DND-41 (cell line): ENCODE measurements around the gene RETSAT.
"Not testable (repeated sequence)": the region's sequence is repeated elsewhere in the genome, so short reads cannot be mapped to it uniquely, and the experiment has no call there.

Experiments
- ATAC-seq: fragments of 200-7000 bp; cut with Tn5 transposase; 3 replicates; pipeline ENCODE4 v1.9.1; 2021; ENCODE audit warnings: low read depth; ENCODE audit not compliant: insufficient read depth
- DNase-seq: peaks from one replicate; pipeline ENCODE4 v3.0.0-alpha.2; 2020
- H2AFZ ChIP-seq: 2 replicates; pipeline ENCODE4 v1.6.0; 2012; ENCODE audit warnings: low read depth, low read length
- H3K27ac ChIP-seq: 2 replicates; pipeline ENCODE4 v1.5.1; 2012; ENCODE audit warnings: low read length, inconsistent platforms
- H3K27me3 ChIP-seq: fragments of 200-600 bp; sonication (generic); 2 replicates; pipeline ENCODE4 v1.6.0; 2012; ENCODE audit warnings: low read length, mild to moderate bottlenecking, inconsistent platforms; ENCODE audit not compliant: insufficient read depth, poor library complexity
- H3K36me3 ChIP-seq: 2 replicates; pipeline ENCODE4 v1.5.1; 2012; ENCODE audit warnings: low read length, inconsistent platforms; ENCODE audit not compliant: insufficient read depth
- H3K4me1 ChIP-seq: 2 replicates; pipeline ENCODE4 v1.5.1; 2012; ENCODE audit warnings: mild to moderate bottlenecking, low read length; ENCODE audit not compliant: insufficient read depth
- H3K4me2 ChIP-seq: 2 replicates; pipeline ENCODE4 v1.6.0; 2012; ENCODE audit warnings: mild to moderate bottlenecking, moderate library complexity, low read length, inconsistent platforms; ENCODE audit not compliant: insufficient read depth
- H3K4me3 ChIP-seq, 2 experiments: fragments of 200-600 bp in 1 of 2; shearing (Covaris generic) in 1 of 2; 2 replicates each; pipeline ENCODE4 v1.5.1; 2012 to 2016; ENCODE audit warnings: inconsistent platforms in 2 of 2, low read length in 2 of 2, mild to moderate bottlenecking in 2 of 2, low read depth in 1 of 2, moderate library complexity in 1 of 2
- H3K79me2 ChIP-seq: 2 replicates; pipeline ENCODE4 v1.6.0; 2012; ENCODE audit warnings: low read length, inconsistent platforms; ENCODE audit not compliant: insufficient read depth
- H3K9ac ChIP-seq: 2 replicates; pipeline ENCODE4 v1.6.0; 2012; ENCODE audit warnings: low read depth, mild to moderate bottlenecking, inconsistent platforms, low read length, moderate library complexity
- H3K9me3 ChIP-seq: 2 replicates; pipeline ENCODE4 v1.5.1; 2012; ENCODE audit warnings: low read length, moderate library complexity, mild to moderate bottlenecking, inconsistent platforms; ENCODE audit not compliant: insufficient read depth, severe bottlenecking
- H4K20me1 ChIP-seq: 2 replicates; pipeline ENCODE4 v1.6.0; 2012; ENCODE audit warnings: low read length; ENCODE audit not compliant: insufficient read depth
- EZH2 ChIP-seq: IDR thresholded peaks from 3 replicates; pipeline ENCODE4 v1.6.1; 2012; ENCODE audit warnings: borderline replicate concordance, low read depth, mild to moderate bottlenecking, moderate library complexity, low read length, inconsistent platforms; ENCODE audit not compliant: severe bottlenecking
- TF ChIP-seq, protein P1 (sequence below): IDR thresholded peaks from 2 replicates; pipeline ENCODE4 v1.5.1; 2012; ENCODE audit warnings: borderline replicate concordance, low read length, moderate library complexity, mild to moderate bottlenecking; ENCODE audit not compliant: poor library complexity, severe bottlenecking; ENCODE audit errors: extremely low read depth

RETSAT gene

DNA sequence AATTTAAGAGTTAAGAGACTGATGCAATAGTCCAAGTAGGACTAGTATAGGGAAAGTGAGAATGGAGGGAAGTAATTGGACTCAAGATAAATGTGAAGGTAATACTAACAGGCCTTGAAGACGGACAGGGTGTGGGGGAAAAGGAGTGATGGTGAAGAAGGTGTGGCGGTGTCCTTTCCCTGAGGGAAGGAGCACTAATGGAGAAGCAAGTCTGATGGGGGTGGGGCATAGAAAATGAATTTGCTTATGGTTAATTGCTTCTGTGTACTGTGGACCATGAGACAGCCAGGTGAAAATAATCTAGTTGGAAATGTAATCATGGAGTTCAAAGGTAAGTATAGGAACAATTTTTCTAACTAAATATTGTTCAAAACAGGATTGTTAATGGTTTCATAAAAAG is 19.4 kb downstream of the RETSAT start:
- H3K36me3 ChIP-seq, result no peaks in the 10 kb centered on the region
- no peak overlapping the region for H3K4me2 ChIP-seq
- H3K9ac ChIP-seq, result no peak overlapping the region
- ATAC-seq (no peak), DNase-seq (no peak)
- no peak overlapping the region for H3K27ac ChIP-seq
- H3K79me2 ChIP-seq, result no peaks in the 10 kb centered on the region
- no peaks in the 10 kb centered on the region for H3K4me1 ChIP-seq
- TF ChIP-seq, protein P1, sequence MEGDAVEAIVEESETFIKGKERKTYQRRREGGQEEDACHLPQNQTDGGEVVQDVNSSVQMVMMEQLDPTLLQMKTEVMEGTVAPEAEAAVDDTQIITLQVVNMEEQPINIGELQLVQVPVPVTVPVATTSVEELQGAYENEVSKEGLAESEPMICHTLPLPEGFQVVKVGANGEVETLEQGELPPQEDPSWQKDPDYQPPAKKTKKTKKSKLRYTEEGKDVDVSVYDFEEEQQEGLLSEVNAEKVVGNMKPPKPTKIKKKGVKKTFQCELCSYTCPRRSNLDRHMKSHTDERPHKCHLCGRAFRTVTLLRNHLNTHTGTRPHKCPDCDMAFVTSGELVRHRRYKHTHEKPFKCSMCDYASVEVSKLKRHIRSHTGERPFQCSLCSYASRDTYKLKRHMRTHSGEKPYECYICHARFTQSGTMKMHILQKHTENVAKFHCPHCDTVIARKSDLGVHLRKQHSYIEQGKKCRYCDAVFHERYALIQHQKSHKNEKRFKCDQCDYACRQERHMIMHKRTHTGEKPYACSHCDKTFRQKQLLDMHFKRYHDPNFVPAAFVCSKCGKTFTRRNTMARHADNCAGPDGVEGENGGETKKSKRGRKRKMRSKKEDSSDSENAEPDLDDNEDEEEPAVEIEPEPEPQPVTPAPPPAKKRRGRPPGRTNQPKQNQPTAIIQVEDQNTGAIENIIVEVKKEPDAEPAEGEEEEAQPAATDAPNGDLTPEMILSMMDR, result no peak
- TF ChIP-seq EZH2, result no peak
- no peak overlapping the region for H2AFZ ChIP-seq
- no peak overlapping the region for H3K4me3 ChIP-seq
- H4K20me1 ChIP-seq, result no peaks in the 10 kb centered on the region
- no peaks in the 10 kb centered on the region for H3K27me3 ChIP-seq
- H3K9me3 ChIP-seq, result no peaks in the 10 kb centered on the region

DNA sequence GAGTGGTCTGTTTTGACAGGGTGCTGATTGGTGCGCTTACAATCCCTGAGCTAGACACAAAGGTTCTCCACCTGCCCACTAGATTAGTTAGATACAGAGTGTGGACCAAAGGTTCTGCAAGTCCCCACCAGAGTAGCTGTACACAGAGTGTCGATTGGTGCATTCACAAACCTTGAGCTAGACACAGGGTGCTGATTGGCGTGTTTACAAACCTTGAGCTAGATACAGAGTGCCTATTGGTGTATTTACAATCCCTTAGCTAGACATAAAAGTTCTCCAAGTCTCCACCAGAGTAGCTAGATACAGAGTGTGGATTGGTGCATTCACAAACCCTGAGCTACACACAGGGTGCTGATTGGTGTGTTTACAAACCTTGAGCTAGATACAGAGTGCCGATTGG is 20.5 kb downstream of the RETSAT start:
- not testable (repeated sequence) for DNase-seq, H3K36me3 ChIP-seq, H3K9me3 ChIP-seq, H3K4me3 ChIP-seq, H3K79me2 ChIP-seq, H3K27me3 ChIP-seq, H4K20me1 ChIP-seq, H3K4me1 ChIP-seq, ATAC-seq, H3K9ac ChIP-seq, H2AFZ ChIP-seq, H3K27ac ChIP-seq, H3K4me2 ChIP-seq

DNA sequence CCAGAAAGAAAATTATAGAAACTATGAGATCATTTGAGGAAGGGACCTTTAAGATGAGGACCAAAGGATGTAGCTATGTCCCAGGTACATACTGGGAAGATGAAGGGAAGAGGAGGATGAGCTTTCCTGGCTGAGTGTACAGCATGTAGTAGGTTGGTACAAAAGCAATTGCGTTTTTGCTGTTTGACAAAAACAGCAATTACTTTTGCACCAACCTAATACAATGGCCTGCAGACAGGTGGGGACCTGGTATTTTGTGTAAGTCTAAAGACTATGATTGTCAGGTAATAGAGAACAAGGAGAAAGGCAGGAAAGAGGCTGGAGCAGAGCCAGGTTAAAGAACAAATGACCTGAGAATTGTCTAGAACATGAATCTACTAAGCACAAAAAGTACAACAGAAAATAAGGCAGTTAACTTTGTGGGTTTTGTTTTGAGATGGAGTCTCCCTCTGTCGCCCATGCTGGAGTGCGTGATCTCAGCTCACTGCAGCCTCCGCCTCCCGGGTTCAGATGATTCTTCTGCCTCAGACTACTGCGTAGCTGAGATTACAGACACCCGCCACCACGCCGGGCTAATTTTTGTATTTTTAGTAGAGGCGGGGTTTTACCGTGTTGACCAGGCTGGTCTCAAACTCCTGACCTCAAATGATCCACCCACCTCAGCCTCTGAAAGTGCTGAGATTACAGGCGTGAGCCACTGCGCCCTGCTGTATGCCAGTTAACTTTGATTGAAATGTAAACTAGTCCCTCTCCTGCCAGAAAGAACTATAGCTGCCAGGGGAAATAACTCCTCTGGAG is 23.3 kb downstream of the RETSAT start:
- H3K4me2 ChIP-seq, result no peak overlapping the region
- no peak overlapping the region for H3K27ac ChIP-seq
- peaks cover 14% of the 10 kb centered on the region for H3K36me3 ChIP-seq
- H3K4me3 ChIP-seq, result no peak overlapping the region
- H4K20me1 ChIP-seq, result peaks cover 13% of the 10 kb centered on the region
- H3K9me3 ChIP-seq, result no peaks in the 10 kb centered on the region
- TF ChIP-seq, protein P1, result no peak
- TF ChIP-seq EZH2, result no peak
- H3K79me2 ChIP-seq, result peaks cover 23% of the 10 kb centered on the region
- H2AFZ ChIP-seq, result no peak overlapping the region
- no peak overlapping the region for H3K9ac ChIP-seq
- peaks cover 16% of the 10 kb centered on the region for H3K4me1 ChIP-seq
- DNase-seq, result no peak
- no peaks in the 10 kb centered on the region for H3K27me3 ChIP-seq
- no peak for ATAC-seq

DNA sequence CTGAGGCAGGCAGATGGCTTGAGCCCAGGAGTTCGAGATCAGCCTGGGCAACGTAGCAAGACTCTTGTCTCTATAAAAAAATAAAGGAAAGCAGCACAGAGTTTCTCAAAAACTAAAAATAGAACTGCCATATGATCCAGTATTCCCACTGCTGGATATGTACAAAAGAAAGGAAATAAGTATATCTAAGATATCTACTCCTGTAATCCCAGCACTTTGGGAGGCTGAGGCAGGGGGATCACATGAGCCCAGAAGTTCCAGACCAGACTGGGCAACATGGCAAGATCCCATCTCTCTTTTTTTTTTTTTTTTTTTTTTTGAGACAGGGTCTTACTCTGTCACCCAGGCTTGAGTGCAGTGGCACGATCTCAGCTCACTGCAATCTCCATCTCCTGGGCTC is 24.6 kb downstream of the RETSAT start:
- not testable (repeated sequence) for H3K9me3 ChIP-seq, DNase-seq, H3K27me3 ChIP-seq, H2AFZ ChIP-seq, H3K27ac ChIP-seq, ATAC-seq, H3K9ac ChIP-seq, H3K4me3 ChIP-seq
- peaks cover 37% of the 10 kb centered on the region for H3K79me2 ChIP-seq
- peaks cover 28% of the 10 kb centered on the region for H3K36me3 ChIP-seq
- H3K4me2 ChIP-seq, result peak overlapping the region; percentile 97; the same call in 1 of the 2 replicates
- H3K4me1 ChIP-seq, result peaks cover 30% of the 10 kb centered on the region
- peaks cover 26% of the 10 kb centered on the region for H4K20me1 ChIP-seq
